GM20000 (cell line): ENCODE measurements around the gene TRPC4AP.
"Not testable (repeated sequence)": the region's sequence is repeated elsewhere in the genome, so short reads cannot be mapped to it uniquely, and the experiment has no call there.

Experiments
- DNase-seq: peaks from one replicate; pipeline ENCODE4 v3.0.0; 2012; ENCODE audit warnings: low spot score
- TF ChIP-seq, protein P1 (sequence below): IDR thresholded peaks from 2 replicates; pipeline ENCODE4 v1.5.1; 2012; ENCODE audit warnings: mild to moderate bottlenecking, control low read depth; ENCODE audit errors: extremely low read depth, missing control alignments

TRPC4AP gene

DNA sequence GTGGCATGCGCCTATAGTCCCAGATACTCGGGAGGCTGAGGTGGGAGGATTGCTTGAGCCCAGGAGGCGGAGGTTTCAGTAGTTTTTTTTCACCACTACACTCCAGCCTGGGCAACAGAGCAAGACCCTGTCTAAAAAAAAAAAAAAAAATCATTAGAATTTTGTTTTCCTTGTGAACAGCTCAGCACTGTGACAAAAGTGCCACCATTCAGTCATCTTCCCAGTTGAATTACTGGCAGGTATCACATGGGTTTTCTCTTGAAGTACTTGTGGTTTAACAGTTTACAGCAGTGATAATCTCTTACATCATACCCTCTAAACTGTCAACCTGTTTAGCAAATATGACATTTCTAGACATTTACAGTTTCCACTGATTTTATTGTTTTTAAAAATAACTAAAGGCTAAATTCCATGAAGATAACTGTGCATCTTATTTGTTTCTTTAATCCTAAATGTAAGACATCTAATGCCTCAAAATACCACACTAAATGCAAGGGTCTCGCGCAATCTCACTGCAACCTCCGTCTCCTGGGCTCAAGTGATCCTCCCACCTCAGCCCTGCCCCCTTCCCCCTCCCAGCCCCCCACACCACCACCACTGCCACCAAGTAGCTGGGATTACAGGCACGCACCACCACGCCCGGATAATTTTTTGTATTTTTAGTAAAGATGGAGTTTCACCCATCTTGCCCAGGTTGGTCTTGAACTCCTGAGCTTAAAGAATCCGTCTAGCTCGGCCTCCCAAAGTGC is 7.0 kb downstream of the TRPC4AP start:
- TF ChIP-seq, protein P1, sequence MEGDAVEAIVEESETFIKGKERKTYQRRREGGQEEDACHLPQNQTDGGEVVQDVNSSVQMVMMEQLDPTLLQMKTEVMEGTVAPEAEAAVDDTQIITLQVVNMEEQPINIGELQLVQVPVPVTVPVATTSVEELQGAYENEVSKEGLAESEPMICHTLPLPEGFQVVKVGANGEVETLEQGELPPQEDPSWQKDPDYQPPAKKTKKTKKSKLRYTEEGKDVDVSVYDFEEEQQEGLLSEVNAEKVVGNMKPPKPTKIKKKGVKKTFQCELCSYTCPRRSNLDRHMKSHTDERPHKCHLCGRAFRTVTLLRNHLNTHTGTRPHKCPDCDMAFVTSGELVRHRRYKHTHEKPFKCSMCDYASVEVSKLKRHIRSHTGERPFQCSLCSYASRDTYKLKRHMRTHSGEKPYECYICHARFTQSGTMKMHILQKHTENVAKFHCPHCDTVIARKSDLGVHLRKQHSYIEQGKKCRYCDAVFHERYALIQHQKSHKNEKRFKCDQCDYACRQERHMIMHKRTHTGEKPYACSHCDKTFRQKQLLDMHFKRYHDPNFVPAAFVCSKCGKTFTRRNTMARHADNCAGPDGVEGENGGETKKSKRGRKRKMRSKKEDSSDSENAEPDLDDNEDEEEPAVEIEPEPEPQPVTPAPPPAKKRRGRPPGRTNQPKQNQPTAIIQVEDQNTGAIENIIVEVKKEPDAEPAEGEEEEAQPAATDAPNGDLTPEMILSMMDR = no peak
- DNase-seq = no peak

GRCh38 chr20:35084998-35085397 is 7.6 kb downstream of the TRPC4AP start:
- DNase-seq = no peak
- TF ChIP-seq, protein P1 = no peak

- not testable (repeated sequence) for DNase-seq
Observed at GRCh38 chr20:35080348-35080642, 12.3 kb downstream of the TRPC4AP start.

DNA sequence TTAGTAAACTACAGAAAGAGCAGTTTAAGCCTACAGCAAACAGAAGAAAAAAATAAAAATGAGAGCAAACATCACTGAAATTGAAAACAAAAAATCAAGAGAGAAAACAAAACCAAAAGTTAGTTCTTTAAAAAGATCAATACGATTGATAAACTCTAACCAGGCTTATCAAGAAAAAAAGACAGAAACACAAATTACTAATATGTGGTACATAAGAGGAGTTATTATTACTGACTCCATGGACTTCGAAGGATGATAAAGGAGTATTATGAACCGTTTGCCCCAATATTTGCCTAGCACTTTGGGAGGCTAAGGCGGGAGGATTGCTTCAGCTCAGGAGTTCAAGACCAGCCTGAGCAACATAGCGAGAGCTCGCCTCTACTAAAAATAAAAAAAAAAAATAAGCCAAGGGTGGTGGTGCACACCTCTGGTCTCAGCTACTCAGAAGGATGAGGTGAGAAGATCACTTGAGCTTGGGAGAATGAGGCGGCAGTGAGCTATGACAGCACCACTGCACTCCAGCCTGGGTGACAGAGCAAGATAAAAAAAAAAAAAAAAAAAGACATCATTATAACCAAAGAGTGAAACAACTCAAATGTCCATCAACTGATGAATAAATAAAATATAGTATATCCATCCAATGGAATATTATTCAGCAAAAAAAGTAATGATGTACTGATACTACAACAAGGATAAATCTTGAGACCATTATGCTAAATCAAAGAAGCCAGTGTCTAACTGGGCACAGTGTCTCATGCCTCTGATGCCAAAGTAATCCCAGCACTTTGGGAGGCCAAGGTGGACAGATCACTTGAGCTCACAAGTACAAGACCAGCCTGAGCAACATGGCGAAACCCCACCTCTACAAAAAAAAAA is 12.9 kb downstream of the TRPC4AP start:
- TF ChIP-seq, protein P1 = no peak
- no peak for DNase-seq

DNA sequence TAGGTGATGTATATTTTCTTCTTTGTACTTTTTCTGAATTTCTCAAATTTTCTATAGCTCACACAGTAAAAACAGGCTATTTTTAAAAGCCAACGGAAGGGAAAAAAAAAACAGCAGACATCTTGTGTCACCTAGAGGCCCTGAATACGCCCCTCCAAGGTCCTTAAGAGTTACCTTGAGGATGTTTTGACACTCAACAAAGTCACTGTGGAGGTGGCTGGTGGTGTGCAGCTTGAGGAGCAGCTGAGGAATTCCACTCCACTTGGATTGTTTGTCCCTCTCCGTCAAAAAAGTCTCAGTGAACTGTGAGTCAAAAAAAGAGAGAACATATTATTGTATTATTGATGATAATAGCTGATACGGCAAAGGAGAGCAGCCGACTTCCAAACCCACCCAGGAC is 14.7 kb downstream of the TRPC4AP start:
- TF ChIP-seq, protein P1 = no peak
- no peak for DNase-seq

- TF ChIP-seq, protein P1 = no peak
- DNase-seq = no peak
Observed at GRCh38 chr20:35077341-35077740, 15.3 kb downstream of the TRPC4AP start.

DNA sequence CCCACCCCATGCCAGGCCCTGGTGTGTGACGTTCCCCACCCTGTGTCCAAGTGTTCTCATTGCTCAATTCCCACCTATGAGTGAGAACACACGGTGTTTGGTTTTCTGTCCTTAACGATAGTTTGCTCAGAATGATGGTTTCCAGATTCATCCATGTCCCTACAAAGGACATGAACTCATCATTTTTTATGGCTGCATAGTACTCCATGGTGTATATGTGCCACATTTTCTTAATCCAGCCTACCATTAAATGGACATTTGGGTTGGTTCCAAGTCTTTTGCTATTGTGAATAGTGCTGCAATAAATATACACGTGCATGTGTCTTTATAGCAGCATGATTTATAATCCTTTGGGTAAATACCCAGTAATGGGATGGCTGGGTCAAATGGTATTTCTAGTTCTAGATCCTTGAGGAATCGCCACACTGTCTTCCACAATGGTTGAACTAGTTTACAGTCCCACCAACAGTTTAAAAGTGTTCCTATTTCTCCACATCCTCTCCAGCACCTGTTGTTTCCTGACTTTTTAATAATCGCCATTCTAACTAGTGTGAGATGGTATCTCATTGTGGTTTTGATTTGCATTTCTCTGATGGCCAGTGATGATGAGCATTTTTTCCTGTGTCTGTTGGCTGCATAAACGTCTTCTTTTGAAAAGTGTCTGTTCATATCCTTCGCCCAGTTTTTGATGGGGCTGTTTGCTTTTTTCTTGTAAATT is 21.0 kb downstream of the TRPC4AP start:
- DNase-seq = not testable (repeated sequence)

DNA sequence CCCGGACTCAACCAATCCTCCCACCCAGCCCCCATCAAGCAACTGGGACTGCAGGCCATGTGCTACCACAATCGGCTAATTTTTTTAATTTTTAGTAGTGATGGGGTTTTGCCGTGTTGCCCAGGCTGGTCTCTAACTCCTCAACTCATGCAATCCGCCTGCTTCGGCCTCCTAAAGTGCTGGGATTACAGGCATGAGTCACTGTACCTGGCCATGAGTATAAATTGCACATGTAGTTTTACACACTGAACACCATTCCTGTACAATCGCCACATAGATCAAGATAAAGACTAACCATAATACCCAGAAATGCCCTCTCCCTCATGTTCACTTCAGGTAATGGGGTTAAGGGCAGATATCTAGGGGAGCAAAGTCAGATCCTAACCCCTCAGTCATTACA is 26.4 kb downstream of the TRPC4AP start:
- TF ChIP-seq, protein P1 = no peak
- no peak for DNase-seq
